HG03442 (cell line): Measurements from ENCODE around the gene KLHDC3.
A peak's percentile ranks its signal among the peaks of the same experiment; 100 is the strongest.
"Not testable (repeated sequence)": the region's sequence is repeated elsewhere in the genome, so short reads cannot be mapped to it uniquely, and the experiment has no call there.

Experiments used
- ATAC-seq: cut with Tn5 transposase; IDR thresholded peaks from one replicate; pipeline ENCODE4 v1.9.1; 2021; ENCODE audit warnings: mild to moderate bottlenecking, moderate library complexity; ENCODE audit not compliant: unreplicated experiment

Gene KLHDC3

GRCh38 chr6:43021270-43022047 lies 7.4 kb downstream of the KLHDC3 start, which contains the start of gene RRP36:
RRP36 (plus strand) TSS chr6:43021623; CDS start chr6:43021655, 32 bp downstream.
- ATAC-seq = peak; percentile 66

- ATAC-seq = no peak
Measured at GRCh38 chr6:43024436-43024835, 10.4 kb downstream of the KLHDC3 start.

GRCh38 chr6:43026365-43026764 lies 12.3 kb downstream of the KLHDC3 start:
- no peak for ATAC-seq

- ATAC-seq = no peak
Measured at GRCh38 chr6:43029120-43029519, 15.1 kb downstream of the KLHDC3 start.

- ATAC-seq = no peak
Measured at GRCh38 chr6:43032326-43032725, 18.3 kb downstream of the KLHDC3 start.

GRCh38 chr6:43033496-43034189 lies 19.6 kb downstream of the KLHDC3 start:
- no peak for ATAC-seq

GRCh38 chr6:43034190-43034525 lies 20.1 kb downstream of the KLHDC3 start:
- ATAC-seq = no peak

GRCh38 chr6:43035495-43036194 lies 21.6 kb downstream of the KLHDC3 start:
- no peak for ATAC-seq

- ATAC-seq = no peak
Measured at GRCh38 chr6:43036712-43037111, 22.7 kb downstream of the KLHDC3 start.

GRCh38 chr6:43037197-43037596 lies 23.1 kb downstream of the KLHDC3 start:
- ATAC-seq = no peak

GRCh38 chr6:43037706-43038105 lies 23.7 kb downstream of the KLHDC3 start:
- no peak for ATAC-seq

- ATAC-seq = no peak
Measured at GRCh38 chr6:43038727-43039126, 24.7 kb downstream of the KLHDC3 start.

- no peak for ATAC-seq
Measured at GRCh38 chr6:43040542-43041257, 26.7 kb downstream of the KLHDC3 start.

GRCh38 chr6:43041475-43041874 lies 27.4 kb downstream of the KLHDC3 start:
- ATAC-seq = not testable (repeated sequence)

GRCh38 chr6:43043310-43043709 lies 29.3 kb downstream of the KLHDC3 start:
- ATAC-seq = no peak

GRCh38 chr6:43045371-43045930 lies 31.4 kb downstream of the KLHDC3 start:
- ATAC-seq = no peak

- no peak for ATAC-seq
Measured at GRCh38 chr6:43047998-43048397, 33.9 kb downstream of the KLHDC3 start.

GRCh38 chr6:43050981-43051380 lies 36.9 kb downstream of the KLHDC3 start:
- ATAC-seq = no peak

- ATAC-seq = no peak
Measured at GRCh38 chr6:43052225-43052841, 38.3 kb downstream of the KLHDC3 start.

- ATAC-seq = peak; percentile 3
Measured at GRCh38 chr6:43052842-43053544, 38.9 kb downstream of the KLHDC3 start.
